HL-60/S4 (cell line): Measurements from ENCODE around the gene DDX43.
"Not testable (repeated sequence)": the region's sequence is repeated elsewhere in the genome, so short reads cannot be mapped to it uniquely, and the experiment has no call there.

Source experiments
- in situ Hi-C: fragments of 300-500 bp; cut with MboI; formaldehyde crosslinking; loops from 2 replicates; pipeline ENCODE4 v1.14.3; 2022; ENCODE audit warnings: low sequenced_read_pairs

DDX43 gene

DNA sequence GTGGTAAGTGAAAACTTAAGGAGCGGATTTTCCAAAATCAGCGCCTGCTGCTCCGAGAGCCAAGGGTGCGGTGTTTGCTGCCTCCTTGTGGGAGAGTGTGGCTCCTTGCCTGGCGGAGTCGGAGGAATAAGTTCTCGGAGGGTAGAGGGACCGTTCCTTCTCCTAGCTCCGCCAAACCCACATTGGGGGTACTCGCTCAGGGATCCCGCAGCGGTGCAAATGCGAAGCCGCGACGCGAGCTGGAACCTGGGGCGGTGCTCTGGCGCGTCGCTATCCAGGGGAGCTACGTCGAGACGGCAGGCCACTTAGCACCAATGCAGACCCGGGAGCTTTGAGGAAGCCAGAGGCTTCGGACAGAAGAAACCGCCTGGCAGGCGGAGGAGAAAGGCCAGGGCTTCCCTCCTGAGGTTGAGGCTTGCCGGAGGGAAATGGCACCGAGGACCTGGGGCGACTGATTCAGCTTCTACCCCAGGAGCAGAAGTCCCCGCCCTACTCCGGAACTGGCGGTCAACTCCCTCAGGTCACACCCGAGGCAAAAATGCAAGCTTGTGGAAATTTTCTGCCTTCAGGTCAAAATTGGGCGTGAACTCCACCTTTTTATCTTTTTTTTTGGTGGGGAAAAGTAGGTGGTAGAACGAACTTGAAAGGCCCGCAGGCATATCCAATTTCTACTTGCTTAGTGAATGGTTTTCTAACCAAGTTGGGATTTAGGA is 5.7 kb upstream of the DDX43 start:
- in situ Hi-C loops: no loop called here

DNA sequence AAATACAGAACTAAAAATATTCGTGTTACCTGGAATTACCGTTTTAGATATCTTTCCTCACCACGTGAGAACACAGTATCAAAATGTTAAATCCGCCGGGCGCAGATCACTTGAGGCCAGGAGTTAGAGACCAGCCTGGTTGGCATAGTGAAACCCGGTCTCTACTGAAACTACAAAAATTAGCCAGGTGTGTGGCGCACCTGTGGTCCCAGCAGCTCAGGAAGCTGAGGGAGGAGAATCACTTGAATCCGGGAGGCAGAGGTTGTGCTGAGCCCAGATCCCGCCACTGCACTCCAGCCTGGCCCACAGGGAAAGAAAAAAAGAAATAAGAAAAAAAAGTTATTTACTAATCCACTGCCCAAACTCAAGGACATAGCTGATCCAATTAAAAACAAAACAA is 4.8 kb upstream of the DDX43 start:
- in situ Hi-C loops: no loop called here

DNA sequence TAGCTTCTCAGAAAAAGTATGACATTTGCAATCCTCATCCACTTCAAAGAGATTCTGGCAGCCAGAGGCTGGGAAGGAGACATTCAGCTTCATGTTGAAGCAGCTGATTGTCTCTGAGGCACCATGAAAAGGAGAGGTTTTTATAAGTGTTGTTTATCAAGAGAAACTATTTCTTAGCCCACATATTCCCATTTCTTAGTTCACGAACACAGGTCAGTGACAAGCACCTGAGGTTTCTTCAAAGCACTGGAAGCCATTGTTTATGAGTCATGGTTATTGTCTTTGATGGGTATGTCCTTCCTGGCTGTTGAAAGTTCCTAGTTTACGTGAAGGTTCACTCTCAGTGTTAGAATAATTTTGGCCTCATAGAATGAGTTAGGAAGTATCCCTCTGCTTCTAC is 3.0 kb upstream of the DDX43 start:
- in situ Hi-C loops: no loop called here

DNA sequence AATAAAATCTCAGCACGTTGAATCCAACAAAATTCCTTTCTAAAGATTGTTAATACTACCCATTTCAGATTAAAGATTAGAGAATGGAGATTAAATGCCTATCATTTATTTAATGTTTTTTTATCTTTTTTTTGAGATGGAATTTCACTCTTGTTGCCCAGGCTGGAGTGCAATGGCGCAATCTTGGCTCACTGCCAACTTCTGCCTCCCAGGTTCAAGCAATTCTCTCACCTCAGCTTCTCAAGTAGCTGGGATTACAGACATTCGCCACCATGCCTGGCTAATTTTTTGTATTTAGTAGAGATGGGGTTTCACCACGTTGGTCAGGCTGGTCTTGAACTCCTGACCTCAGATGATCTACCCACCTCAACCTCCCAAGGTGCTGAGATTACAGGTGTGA is 2.4 kb upstream of the DDX43 start:
- in situ Hi-C loops: not testable (repeated sequence)

DNA sequence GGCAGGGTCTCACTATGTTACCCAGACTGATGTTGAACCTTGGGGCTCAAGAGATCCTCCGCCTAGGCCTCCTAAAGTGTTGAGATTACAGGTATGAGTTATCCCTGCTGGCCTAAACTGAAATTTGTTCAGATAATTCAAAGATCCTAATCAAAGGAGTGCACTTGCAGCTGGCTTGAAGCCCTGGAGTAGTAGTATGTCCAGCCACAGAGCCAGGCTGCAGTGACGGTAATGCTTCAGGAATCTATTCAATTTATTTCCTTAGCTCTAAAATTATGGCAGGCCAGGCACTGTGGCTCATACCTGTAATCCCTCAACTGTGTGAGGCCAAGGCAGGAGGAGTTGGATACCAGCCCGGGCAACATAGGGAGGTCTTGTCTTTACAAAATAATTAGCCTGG is 1.4 kb upstream of the DDX43 start:
- in situ Hi-C loops: no loop called here

GRCh38 chr6:73395875-73396274 is 1.2 kb downstream of the DDX43 start:
- in situ Hi-C loops: no loop called here

GRCh38 chr6:73400656-73401055 is 6.0 kb downstream of the DDX43 start:
- in situ Hi-C loops: no loop called here

DNA sequence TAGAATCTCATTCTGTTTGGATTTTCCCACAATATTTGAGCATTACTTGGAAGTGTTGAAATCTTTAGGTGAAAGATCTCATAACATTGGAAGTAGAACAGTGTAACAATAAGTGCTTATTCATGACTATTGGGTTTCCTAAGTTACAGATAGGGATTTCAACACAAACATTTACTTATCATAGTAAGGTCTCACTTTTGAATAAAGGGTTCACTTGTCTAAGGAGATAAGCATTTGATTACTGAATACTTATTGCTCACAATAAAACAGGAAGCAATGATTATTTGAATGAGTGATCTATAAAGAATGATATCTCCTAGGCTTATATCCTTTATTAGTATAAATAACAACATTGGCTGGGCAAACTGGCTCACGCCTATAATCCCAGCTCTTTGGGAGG is 14.8 kb downstream of the DDX43 start:
- in situ Hi-C loops: no loop called here

- in situ Hi-C loops: no loop called here
These were observed 18.5 kb downstream of the DDX43 start for GRCh38 chr6:73413102-73413501.

DNA sequence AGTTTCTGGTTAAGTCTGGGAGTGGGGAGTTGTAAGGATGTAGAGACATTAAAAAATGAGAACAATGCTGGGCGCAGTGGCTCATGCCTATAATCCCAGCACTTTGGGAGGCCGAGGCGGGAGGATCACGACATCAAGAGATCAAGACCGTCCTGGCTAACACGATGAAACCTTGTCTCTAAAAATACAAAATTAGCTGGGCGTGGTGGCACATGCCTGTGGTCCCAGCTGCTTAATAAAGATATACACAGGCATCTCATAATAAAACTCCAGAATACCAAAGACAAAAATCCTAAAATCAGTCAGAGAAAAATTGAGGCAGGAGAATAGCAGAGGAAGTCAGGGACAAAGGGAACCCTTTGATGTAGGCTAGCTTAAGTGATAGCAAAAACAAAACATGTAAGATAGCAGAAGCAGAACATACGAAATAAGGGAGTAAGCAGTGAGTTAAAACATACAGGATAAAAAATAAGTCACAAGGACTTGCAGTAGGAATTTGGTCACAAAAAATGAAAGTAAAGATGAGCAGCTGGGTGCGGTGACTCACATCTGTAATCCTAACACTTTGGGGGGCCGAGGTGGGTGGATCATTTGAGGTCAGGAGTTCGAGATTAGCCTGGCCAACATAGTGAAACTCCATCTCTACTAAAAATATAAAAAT is 23.6 kb downstream of the DDX43 start:
- in situ Hi-C loops: no loop called here

DNA sequence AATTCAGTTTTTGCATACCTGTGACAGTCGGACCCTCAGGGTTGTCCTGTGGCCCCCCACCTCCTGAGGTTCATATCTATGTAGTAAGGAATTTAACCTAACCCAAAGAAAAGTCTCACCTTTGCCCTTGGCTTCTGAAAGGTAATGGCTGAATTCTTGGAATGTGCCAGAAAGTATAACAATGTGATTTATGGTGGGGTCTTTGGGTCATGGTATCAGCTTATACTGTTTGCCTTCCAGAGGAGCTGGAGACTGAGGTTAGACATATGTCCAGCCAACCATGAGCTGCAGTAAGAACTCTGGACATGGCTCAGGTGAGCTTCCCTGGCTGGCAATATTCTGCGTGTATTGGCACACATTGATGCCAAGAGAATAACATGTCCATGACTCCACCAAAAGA is 26.9 kb downstream of the DDX43 start:
- in situ Hi-C loops: no loop called here

GRCh38 chr6:73435236-73435635 is 40.6 kb downstream of the DDX43 start:
- in situ Hi-C loops: no loop called here

- in situ Hi-C loops: no loop called here
These were observed 48.9 kb downstream of the DDX43 start for GRCh38 chr6:73443555-73443954.

DNA sequence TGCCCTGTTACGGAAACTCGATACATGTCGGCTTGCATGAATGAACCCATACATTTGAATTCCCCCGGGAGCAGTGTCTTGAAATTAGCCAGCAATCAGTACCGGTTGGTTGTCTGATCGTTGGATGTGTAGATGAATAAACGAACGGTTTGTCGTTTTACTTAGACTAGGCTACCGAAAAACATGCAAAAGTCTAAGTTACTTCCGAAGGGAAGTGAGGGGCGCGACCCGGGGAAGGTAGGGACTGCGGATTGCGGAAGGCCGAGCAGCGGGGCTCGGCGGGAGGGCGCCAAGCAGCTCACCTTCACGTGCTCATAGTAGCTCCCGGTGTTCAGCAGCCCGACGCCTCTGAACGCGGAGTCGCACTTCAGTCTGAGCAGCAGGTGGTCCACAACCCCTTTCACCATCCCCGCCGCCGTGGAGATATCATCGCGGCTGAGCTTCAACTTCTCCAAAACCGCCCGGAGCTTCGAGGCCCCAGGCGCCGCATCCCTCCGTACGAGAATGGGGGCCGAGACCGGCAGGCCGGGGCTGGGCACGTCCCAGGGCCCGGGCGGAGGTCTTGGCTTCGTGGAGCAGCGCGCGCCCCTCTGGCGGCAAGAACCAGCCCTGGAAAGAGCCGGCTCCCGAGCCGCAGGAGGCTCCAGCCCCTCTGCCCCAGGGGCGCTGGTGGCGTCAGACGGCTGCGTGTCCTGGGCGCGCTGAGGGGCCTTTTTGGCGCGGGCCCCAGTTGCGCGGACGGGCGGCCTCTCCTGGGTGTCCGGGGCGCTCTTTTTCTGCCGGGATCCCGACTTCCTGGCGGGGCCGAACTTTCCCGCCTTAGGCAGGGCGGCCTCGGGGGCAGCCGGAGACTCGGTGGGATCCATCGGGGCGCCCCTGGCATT is 56.8 kb downstream of the DDX43 start:
- in situ Hi-C loops: no loop called here

- in situ Hi-C loops: no loop called here
These were observed 57.5 kb downstream of the DDX43 start, which contains the start of gene CGAS for GRCh38 chr6:73452107-73452461. TSS of gene CGAS (minus strand) at chr6:73452297. CDS start at chr6:73452181, 116 bp downstream.

GRCh38 chr6:73455865-73456629 is 61.4 kb downstream of the DDX43 start:
- in situ Hi-C loops: no loop called here

- in situ Hi-C loops: not testable (repeated sequence)
These were observed 64.8 kb downstream of the DDX43 start for GRCh38 chr6:73459474-73459873.

GRCh38 chr6:73460056-73460455 is 65.4 kb downstream of the DDX43 start:
- in situ Hi-C loops: no loop called here

DNA sequence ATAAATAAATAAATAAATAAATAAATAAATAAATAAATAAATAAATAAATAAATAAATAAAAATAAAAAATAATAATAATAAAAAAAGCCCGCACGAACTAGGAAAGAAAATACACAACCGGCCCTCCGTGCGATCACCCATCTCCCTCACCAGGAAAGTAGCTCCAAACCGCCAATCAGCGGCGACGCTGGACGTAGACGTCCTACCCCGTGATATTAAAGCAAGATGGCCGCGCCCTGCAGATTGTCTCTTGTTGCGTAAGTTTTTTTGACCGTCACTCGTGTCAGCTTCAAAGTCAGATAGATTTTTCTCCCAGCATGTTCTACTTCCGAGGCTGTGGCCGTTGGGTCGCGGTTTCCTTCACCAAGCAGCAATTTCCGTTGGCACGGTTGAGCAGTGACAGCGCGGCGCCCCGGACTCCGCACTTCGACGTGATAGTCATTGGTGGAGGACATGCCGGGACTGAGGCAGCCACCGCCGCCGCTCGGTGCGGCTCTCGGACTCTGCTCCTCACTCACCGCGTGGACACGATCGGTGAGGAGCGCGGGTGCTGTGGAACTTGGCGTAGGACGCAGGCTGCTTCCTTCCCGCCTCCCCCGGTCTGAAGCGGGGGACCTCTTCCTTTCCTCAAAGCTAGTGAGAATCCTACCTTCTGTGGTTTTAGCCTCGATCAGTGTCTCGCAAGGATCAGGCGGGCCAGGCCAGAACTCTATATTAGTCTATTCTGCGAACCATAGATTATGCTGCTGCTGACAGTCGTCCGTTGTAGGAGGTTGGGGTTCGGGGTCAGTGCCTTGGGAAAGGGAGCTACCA is 67.1 kb downstream of the DDX43 start, which contains the start of gene MTO1:
Gene MTO1, plus strand, starts transcription at position 201 of the 814 bp plus-strand sequence. Its CDS starts 118 bp downstream, at position 319.
- in situ Hi-C loops: no loop called here
